ENCODE measurements around the gene AKAP14. TPM values are rescaled to one million over a fixed set of nuclear protein-coding genes. Genes with fewer than 3 reads are reported as not detected.
"Not testable (repeated sequence)": the region's sequence is repeated elsewhere in the genome, so short reads cannot be mapped to it uniquely, and the experiment has no call there.

Gene AKAP14
- total RNA-seq, 4 donors from 2014 or later: not detected

DNA sequence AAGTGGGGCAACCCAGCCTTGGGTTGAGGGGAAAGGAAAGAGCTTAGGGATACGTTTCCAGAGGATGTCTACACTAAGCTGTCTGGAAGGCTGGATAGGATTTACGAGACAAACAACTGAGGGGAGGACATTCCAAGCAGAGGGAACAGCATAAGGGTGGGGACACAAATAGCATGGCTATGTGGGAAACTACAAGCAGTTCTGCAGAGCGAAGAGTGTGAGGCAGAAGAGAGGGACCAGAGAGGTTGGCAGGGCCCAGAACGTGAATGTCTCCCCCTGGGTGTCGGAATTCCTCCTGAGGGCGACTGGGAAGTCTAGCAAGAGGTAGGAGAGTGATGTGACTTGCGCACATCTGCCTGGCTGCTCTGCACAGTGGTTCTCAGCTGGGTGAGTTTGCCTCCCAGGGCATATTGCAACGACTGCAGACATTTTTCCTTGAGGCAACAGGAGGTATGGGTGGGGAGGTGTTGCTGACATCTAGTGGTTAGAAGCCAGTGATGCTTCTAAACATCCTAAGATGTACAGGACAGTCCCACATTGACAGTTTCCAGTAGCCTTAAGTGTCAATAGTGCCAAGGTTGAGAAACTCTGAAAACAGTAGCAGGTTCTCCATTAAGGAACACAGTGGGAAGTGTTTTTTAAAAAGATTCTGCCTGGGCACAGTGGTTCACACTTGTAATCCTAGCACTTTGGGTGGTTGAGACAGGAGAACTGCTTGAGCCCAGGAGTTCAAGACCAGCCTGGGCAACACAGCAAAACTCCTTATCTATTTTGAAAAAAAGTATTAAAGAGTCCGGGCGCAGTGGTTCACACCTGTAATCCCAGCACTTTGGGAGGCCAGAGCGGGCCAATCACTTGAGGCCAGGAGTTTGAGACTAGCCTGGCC, 14.9 kb upstream of the AKAP14 start:
- Histone ChIP-seq H3K4me3 (no peak overlapping the region), H3K27ac (no peak overlapping the region), H3K36me3 (peaks cover 0 to 18% (median 0%) of the 10 kb centered on the region in 3 donors), H3K4me1 (no peaks in the 10 kb centered on the region), H3K27me3 (no peaks in the 10 kb centered on the region), H3K9me3 (no peaks in the 10 kb centered on the region)
- peak in 1 of 2 donors; percentile 9 for DNase-seq (ENCODE audit: low spot score in 2 of 2)
- no peak for TF ChIP-seq POLR2A (IDR thresholded peaks at IDR 0.05)
- TF ChIP-seq, protein P1, sequence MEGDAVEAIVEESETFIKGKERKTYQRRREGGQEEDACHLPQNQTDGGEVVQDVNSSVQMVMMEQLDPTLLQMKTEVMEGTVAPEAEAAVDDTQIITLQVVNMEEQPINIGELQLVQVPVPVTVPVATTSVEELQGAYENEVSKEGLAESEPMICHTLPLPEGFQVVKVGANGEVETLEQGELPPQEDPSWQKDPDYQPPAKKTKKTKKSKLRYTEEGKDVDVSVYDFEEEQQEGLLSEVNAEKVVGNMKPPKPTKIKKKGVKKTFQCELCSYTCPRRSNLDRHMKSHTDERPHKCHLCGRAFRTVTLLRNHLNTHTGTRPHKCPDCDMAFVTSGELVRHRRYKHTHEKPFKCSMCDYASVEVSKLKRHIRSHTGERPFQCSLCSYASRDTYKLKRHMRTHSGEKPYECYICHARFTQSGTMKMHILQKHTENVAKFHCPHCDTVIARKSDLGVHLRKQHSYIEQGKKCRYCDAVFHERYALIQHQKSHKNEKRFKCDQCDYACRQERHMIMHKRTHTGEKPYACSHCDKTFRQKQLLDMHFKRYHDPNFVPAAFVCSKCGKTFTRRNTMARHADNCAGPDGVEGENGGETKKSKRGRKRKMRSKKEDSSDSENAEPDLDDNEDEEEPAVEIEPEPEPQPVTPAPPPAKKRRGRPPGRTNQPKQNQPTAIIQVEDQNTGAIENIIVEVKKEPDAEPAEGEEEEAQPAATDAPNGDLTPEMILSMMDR (IDR thresholded peaks at IDR 0.05): peak; percentile 36 to 52 (median 41)
- WGBS, 2 donors: 57 to 68% methylated on average over 10 to 11 of the region's 11 CpGs

DNA sequence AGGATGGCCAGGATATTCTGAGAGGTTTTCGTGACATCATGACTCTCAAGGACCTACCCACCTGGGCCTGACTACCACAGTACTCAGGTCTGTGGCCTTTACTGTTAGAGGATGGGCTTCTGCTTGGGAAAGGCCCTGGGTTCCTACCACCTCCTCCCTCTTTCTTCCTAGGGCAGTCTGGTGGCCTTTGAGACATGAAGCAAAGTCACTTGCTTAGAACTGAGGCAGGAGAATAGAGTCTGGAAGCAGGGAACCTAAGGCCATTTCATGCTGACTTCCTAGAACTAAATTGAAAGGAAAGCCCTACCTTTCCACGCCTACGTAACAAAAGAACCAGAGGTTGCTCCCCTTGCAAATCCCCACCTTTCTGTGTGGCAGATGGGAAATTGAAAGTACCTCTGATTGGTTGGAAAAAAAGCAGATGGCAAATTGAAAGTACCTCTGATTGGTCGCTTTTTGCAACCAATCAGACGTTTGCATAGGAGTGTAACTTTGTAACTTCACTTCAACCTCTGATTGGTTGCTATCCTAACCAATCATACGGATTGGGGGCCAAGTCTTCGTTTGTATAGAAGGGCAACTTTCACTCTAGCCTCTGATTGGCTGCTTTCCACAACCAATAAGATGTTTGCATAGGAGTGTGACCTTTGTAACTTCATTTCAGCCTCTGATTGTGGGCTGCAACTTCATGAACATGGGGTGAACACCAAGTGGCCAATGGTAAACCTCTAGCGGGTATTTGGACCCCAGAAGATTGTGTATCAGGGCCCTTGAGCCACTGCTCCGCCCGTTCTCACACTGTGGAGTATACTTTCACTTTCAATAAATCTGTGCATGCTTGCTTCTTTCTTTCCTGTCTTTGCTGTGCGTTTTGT, 9.9 kb upstream of the AKAP14 start:
- no peak for TF ChIP-seq POLR2A (IDR thresholded peaks at IDR 0.05)
- no peak for TF ChIP-seq EP300 (IDR thresholded peaks at IDR 0.05)
- TF ChIP-seq, protein P1 (IDR thresholded peaks at IDR 0.05): no peak
- H3K9me3 ChIP-seq: no peaks in the 10 kb centered on the region
- no peaks in the 10 kb centered on the region for H3K36me3 ChIP-seq
- no peak overlapping the region for H3K27ac ChIP-seq
- DNase-seq (ENCODE audit: low spot score in 2 of 2): no peak
- peaks cover 0 to 5% (median 0%) of the 10 kb centered on the region in 4 donors for H3K4me1 ChIP-seq
- 77 to 85% methylated on average over 10 to 11 of the region's 11 CpGs for WGBS, 2 donors
- H3K4me3 ChIP-seq: no peak overlapping the region
- peaks cover 0 to 7% of the 10 kb centered on the region in 2 donors for H3K27me3 ChIP-seq

DNA sequence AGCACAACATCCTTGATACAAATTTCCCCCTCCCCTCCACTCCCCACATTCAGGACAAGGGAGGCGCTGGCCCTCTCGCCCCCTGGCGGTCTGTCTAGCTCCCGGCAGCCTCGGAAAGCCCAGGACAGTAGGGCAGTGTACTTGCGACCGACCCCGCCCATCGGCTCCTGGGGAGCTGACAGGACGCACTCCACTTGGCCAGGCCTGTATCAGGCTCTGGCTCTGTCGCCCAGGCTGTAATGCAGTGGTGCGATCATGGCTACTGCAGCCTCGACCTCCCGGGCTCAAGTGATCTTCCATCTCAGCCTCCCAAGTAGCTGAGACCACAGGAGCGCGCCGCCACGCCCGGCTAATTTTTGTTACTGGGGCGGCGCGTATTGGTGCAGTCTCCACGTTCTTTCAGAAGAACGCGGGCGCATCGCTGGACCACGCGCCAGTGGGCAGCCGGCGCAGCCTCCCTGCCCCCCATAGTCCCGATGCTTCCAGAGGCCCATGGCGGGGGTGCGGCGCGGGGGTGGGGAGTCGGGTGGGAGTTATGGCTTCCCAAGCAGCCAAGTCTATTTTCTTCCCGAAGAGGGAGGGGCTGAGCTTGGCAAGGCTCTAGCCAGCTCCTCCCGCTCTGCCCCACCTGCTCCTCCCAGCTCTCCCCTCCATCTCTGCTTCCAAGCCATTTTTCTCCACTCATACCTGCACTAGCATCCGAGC, 7.8 kb upstream of the AKAP14 start:
- Histone ChIP-seq H3K36me3 (no peaks in the 10 kb centered on the region), H3K27me3 (peaks cover 0 to 7% of the 10 kb centered on the region in 2 donors), H3K4me1 (peaks cover 0 to 5% (median 0%) of the 10 kb centered on the region in 4 donors), H3K4me3 (peak overlapping the region in 2 of 4 donors; percentile 12 to 35), H3K27ac (no peak overlapping the region), H3K9me3 (no peaks in the 10 kb centered on the region)
- 10 to 53% methylated on average over 17 to 37 of the region's 40 CpGs for WGBS, 2 donors
- DNase-seq (ENCODE audit: low spot score in 2 of 2): peak in 1 of 2 donors; percentile 20
- TF ChIP-seq EP300 (IDR thresholded peaks at IDR 0.05): no peak
- TF ChIP-seq, protein P1 (IDR thresholded peaks at IDR 0.05): peak in 3 of 5 experiments; percentile 16 to 50 (median 33)
- no peak for TF ChIP-seq POLR2A (IDR thresholded peaks at IDR 0.05)

DNA sequence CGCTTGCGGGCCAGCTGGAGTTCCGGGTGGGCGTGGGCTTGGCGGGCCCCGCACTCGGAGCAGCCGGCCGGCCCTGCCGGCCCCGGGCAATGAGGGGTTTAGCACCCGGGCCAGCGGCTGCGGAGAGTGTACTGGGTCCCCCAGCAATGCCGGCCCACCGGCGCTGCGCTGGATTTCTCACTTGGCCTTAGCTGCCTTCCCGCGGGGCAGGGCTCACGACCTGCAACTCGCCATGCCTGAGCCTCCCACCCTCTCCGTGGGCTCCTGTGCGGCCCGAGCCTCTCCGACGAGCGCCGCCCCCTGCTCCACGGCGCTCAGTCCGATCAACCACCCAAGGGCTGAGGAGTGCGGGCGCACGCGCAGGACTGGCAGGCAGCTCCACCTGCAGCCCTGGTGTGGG, 5.1 kb upstream of the AKAP14 start:
- not testable (repeated sequence) for H3K36me3 ChIP-seq; H3K4me1 ChIP-seq; H3K27me3 ChIP-seq; H3K27ac ChIP-seq; DNase-seq (ENCODE audit: low spot score in 2 of 2); H3K4me3 ChIP-seq; H3K9me3 ChIP-seq
- 81% methylated on average over 24 of the region's 36 CpGs; no CpG with 5 or more reads in 1 of the 2 donors for WGBS, 2 donors

DNA sequence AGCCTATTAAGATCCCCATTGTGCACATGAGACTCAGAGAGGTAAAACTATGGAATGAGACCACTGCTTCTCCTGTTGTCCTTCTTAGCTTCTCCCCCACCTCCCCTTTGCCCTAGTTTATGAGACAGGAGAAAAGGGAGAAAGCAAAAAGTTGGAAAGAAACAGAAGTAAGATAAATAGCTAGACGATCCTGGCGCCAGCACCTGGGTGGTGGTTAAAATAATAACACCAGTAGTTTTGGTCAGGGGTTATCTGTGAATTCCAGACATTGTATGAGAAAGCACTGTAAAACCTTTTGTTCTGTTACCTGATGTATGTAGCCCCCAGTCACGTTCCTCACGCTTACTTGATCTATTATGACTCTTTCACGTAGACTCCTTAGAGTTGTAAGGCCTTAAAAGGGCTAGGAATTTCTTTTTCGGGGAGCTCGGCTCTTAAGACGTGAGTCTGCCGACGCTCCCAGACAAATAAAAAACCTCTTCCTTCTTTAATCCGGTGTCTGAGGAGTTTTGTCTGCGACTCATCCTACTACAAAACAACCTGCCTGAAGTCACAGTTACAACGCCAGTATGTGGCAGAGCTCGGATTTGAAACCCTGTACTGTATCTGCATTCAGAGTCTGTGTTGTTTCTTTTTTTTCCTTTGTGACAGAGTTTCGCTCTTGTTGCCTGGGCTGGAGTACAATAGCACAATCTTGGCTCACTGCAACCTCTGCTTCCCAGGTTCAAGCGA, 3.6 kb upstream of the AKAP14 start:
- H3K36me3 ChIP-seq; H3K4me1 ChIP-seq; DNase-seq (ENCODE audit: low spot score in 2 of 2); H3K27me3 ChIP-seq; H3K9me3 ChIP-seq; H3K27ac ChIP-seq; H3K4me3 ChIP-seq: not testable (repeated sequence)
- WGBS, 2 donors: 76 to 78% methylated on average over 16 of the region's 16 CpGs
